NCI-H2196 (cell line): ENCODE measurements around the gene DSG4.

ENCODE experiments used
- DNase-seq: peaks from one replicate; lab custom pipeline; 2025; ENCODE audit not compliant: unreplicated experiment; lab: John Stamatoyannopoulos, UW

The DSG4 gene

GRCh38 chr18:31403409-31403808, 26.8 kb downstream of the DSG4 start:
- no peak for DNase-seq

- DNase-seq, result no peak
Measured at GRCh38 chr18:31407649-31408048, 31.1 kb downstream of the DSG4 start.

DNA sequence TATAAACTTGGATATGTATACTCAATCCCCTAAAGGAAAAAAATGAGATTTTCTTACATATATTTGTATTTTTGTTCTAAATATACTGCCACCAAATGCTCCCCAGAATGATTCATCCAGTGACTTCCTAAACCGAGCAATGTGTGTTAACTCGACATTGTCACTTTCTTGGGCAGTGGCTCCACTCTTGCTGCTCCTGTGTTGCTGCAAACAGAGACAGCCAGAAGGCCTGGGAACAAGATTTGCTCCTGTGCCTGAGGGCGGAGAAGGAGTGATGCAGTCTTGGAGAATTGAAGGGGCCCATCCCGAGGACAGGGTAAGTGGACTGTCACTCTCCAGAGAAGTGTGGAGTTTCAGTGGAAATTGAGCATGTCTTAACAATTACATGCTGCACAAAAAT, 32.7 kb downstream of the DSG4 start:
- DNase-seq, result no peak

DNA sequence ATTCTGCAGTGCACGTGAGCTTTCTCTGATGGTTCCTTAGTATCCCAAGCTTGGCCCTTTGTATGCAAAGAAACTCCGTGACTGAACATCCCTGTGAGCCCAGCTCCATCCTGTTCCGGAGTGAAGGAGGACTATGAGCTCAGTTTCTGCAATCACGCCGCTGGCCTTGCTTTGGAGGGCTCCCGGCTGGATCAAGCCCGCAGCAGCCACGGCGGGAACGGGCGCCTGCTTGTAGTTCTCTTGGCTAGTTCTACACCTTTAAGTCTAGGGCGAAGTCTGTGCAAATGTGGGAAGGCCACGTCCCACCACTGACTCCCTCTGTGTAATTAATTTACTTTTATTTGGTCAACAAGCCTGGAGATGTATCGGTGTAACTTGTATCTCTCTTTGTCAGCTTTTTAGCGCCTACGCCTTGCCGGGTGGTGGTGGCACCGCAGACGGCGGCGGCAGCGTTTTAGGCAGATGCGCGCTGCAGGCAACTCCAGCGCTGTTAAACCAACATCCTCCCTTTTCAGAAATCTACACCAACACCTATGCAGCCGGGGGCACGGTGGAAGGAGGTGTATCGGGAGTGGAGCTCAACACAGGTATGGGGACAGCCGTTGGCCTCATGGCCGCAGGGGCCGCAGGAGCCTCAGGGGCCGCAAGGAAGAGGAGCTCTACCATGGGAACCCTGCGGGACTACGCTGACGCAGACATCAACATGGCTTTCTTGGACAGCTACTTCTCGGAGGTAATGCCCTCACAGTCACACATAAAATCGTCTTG, 34.3 kb downstream of the DSG4 start:
- no peak for DNase-seq

DNA sequence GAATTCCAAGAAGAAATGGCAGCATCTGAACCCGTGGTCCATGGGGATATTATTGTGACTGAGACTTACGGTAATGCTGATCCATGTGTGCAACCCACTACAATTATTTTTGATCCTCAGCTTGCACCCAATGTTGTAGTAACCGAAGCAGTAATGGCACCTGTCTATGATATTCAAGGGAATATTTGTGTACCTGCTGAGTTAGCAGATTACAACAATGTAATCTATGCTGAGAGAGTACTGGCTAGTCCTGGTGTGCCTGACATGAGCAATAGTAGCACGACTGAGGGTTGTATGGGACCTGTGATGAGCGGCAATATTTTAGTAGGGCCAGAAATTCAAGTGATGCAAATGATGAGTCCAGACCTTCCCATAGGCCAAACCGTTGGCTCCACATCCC, 36.6 kb downstream of the DSG4 start:
- no peak for DNase-seq

DNA sequence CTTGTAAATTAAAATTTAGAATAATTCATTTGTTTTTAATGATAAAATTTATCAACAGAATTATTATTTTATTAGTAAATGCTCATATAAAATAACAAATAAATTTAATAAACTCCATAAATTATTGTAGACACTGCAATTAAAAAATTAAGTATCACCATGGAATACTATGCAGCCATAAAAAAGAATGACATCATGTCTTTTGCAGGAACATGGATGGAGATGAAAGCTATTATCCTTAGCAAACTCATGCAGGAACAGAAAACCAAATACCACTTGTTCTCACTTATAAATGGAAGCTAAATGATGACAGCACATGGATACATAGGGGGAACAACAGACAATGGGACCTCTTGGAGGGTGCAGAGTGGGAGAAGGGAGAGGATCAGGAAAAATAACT, 41.3 kb downstream of the DSG4 start:
- DNase-seq, result no peak

- no peak for DNase-seq
Measured at GRCh38 chr18:31419457-31419932, 42.9 kb downstream of the DSG4 start.

GRCh38 chr18:31420032-31420431, 43.5 kb downstream of the DSG4 start:
- no peak for DNase-seq

GRCh38 chr18:31420524-31420923, 43.9 kb downstream of the DSG4 start:
- DNase-seq, result no peak

GRCh38 chr18:31424383-31424988, 47.9 kb downstream of the DSG4 start:
- DNase-seq, result no peak

DNA sequence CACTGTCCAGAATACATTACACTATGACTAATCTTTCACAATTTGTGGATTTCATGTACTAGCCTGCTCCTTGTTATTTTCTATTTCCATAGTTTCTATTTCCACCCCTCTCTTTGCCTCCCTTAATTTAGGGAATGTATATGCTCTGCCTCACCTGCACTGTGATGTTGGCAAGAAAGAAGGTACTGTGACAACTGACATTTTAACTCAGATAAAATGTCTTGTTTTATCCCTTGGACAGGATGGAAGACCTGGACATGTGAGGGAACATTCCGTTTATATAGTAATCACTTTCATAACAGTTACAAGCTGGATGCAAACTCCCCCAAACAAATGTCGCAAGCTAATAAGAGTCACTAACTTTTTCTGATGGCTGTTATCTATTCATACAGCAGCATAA, 49.4 kb downstream of the DSG4 start:
- no peak for DNase-seq

GRCh38 chr18:31426871-31427406, 50.4 kb downstream of the DSG4 start:
- no peak for DNase-seq

DNA sequence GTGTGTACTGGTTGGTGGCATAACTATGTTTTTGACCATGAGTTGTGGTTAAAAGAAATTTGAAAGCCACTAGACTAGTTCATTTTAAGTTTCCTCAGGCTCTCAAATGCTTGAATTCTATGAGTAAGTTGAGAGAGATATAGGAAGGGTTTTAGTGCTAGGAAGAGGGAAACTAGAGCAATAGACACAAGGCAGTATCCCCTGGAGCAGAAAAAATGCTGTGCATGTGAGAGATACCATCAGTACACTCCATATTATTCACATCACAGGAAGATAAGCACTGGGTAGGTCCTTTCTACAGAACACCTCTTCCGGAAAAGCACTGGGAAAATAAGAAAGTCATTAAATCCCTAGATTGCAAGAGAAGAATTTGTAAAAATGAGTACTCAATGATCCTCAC, 51.6 kb downstream of the DSG4 start:
- no peak for DNase-seq

GRCh38 chr18:31429623-31430022, 53.0 kb downstream of the DSG4 start:
- DNase-seq, result no peak

- no peak for DNase-seq
Measured at GRCh38 chr18:31430072-31430471, 53.5 kb downstream of the DSG4 start.

DNA sequence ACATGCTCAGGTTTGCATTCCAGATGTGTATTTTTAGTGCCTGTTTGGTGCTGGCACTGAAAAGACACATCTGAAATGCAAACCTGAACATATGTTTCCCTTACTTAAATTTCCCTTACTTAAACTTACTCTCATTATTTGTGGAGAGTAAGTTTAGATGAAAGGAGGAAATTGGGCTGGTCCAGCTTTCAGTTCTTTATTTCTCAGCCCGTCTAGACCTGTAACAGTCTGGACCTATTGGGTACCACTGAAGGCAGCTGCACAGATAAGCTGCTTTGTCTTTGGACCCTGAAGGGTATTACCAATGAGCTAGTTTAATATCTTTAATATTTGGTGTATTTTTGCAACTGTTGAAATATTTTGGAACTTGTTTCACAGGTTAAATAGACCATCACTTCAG, 54.0 kb downstream of the DSG4 start:
- no peak for DNase-seq

DNA sequence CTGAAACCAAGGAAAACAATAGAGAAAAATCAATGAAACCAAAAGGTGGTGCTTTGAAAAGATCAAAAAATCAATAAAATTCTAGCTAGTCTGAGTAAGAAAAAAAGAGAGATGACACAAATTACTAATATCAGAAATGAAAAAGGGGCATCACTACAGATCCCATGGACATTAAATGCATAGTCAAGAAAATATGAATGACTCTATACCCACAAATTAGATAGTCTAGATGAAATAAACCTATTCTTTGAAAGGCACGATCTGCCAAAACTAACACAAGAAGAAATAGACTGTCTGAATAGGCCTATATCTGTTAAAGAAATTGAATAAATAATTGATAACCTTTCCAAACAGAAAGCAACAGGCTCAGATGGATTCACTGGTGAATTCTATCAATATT, 55.7 kb downstream of the DSG4 start:
- no peak for DNase-seq

DNA sequence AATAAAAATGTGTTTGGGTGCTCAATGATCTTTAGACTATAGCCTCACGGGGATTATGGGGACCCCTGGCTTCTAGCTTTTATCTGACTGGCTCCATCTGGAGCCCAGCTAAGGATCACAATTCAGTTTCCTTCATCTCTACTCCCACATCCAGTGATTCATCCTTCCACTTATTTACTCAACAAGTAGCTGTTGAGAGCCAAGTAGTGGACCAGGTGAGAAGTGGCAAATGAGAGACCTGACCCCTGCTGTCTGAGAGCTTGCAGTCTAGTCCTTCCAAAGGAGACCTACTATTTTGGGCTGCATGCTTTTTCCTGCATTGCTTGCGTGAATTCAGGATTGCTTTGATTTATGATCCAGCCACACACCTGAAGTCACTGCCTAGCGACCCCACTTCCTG, 60.2 kb downstream of the DSG4 start:
- DNase-seq, result no peak

DNA sequence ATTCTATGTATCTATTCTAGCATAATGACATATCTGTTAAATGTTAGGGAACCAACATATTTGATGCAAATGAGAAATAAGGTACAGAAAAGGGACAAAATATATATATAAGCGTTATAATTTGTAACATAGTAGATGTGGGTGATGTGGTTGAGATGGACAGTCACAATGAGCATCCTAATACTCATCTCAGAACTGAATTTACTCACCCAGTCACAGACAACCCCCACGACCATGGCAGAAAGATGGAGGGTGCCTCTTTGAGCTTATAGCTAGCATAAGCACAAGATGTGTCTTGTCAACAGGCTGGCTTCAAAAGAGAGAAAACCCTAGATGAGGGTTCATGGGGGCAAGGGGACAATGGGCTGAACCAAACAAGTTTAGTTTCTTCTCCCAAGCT, 61.8 kb downstream of the DSG4 start:
- DNase-seq, result no peak

DNA sequence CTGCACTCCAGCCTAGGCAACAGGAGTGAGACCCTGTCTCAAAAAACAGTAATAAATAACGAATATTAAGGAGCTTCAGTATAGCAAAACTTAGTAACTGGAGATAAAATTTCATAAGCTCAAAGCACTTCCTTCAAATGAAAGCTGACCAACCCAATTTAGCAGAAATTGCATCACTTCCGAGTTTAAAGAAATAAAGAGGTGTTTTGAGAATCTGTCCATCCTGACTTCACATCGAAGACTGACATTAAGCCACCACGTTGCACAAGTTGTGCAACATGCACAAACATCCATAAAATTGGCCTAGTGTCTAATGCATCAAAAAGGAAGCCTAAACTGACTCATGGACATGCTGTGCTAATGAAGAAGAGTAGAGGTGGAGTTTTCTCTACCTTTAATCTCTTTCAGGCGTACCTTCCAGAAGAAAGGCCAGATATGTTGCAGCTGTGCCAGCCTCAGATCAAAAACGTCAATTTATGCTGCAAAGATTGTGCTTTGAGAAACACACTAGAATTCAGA, 63.3 kb downstream of the DSG4 start:
- DNase-seq, result no peak

DNA sequence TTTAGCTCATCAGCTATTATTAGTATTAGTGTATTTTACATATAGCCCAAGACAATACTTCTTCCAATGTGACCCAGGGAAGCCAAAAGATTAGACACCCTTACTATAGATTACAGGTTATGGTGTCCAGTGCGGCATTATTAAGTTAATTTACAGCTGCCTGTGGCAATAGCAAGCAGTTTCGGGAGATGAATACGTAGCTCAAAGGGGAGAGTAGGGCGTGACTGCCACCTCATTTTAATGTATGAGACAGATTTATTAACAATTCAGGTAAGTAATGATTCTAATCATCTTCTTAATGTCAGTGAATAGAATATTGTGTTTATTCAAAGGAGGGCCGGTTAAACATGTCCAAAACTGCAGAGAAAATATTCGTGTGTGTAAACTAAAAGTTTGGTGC, 64.2 kb downstream of the DSG4 start:
- no peak for DNase-seq

DNA sequence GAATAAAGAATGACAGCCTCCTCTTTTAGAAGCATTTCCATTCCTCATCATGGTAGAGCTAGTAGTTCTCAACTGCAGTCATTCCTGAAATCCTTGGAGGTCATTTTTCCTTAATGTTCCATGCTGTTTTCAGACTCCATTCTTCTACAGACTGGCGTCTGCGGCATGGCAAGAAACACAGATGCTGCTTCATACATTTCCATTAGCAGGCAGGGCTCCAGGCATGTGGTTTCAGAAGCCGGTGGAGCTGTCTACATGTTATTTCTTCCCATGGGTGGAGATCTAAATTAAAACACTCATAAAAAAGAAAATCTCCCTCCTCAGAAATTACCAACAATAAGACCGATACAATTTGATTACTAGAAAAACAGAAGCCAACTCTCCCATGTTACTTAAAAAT, 64.9 kb downstream of the DSG4 start:
- DNase-seq, result no peak
